ENCODE measurements around the gene C2CD5.

The C2CD5 gene

GRCh38 chr12:22526836-22527235, 17.5 kb downstream of the C2CD5 start:
- no peak overlapping the region for H3K4ac ChIP-seq (ENCODE audit: low read depth in 1 of 2, low read length in 2 of 2)
- H4K91ac ChIP-seq (ENCODE audit: low read length) = no peak overlapping the region
- no peak overlapping the region for H2BK5ac ChIP-seq (ENCODE audit: low read depth, low read length, poor library complexity, severe bottlenecking)
- no peaks in the 10 kb centered on the region for H3K27me3 ChIP-seq (ENCODE audit: control insufficient read depth in 1 of 2, insufficient read depth in 1 of 2, low read length in 2 of 2)
- no peak overlapping the region for H2BK15ac ChIP-seq (ENCODE audit: low read depth, poor library complexity, severe bottlenecking)
- no peak overlapping the region for H3K23ac ChIP-seq (ENCODE audit: low read length in 2 of 2)
- H3K9me3 ChIP-seq (ENCODE audit: control insufficient read depth, low read length) = peaks cover 9% of the 10 kb centered on the region
- H3K18ac ChIP-seq (ENCODE audit: low read depth in 1 of 2, low read length in 2 of 2) = no peak overlapping the region
- H3K4me3 ChIP-seq (ENCODE audit: insufficient read depth in 1 of 2, low read depth in 1 of 2, low read length in 2 of 2) = no peak overlapping the region
- no peak overlapping the region for H3K9ac ChIP-seq (ENCODE audit: low read length)
- no peak overlapping the region for H4K8ac ChIP-seq (ENCODE audit: low read length)
- H2AFZ ChIP-seq (ENCODE audit: low read depth, low read length) = no peak overlapping the region
- H3K27ac ChIP-seq (ENCODE audit: low read length, poor library complexity, severe bottlenecking) = no peak overlapping the region
- DNase-seq = no peak
- H2BK12ac ChIP-seq (ENCODE audit: low read length in 2 of 2) = no peak overlapping the region
- H2BK120ac ChIP-seq (ENCODE audit: low read depth, low read length) = no peak overlapping the region
- H3K4me1 ChIP-seq (ENCODE audit: control insufficient read depth, insufficient read depth, low read depth, low read length) = no peaks in the 10 kb centered on the region
- peaks cover 13% of the 10 kb centered on the region for H3K79me1 ChIP-seq (replicated peaks; ENCODE audit: low read length, poor library complexity, severe bottlenecking)
- 90% methylated on average over 1 of the region's 3 CpGs for WGBS
- H3K14ac ChIP-seq (ENCODE audit: low read length in 2 of 2) = no peak overlapping the region
- H2AK5ac ChIP-seq (ENCODE audit: low read length, severe bottlenecking) = no peak overlapping the region
- H3K4me2 ChIP-seq (ENCODE audit: low read length, poor library complexity, severe bottlenecking) = no peak overlapping the region
- peaks cover 3 to 34% of the 10 kb centered on the region in 2 experiments for H3K36me3 ChIP-seq (ENCODE audit: control insufficient read depth in 1 of 2, insufficient read depth in 2 of 2, low read depth in 1 of 2, low read length in 2 of 2)

- Histone ChIP-seq H3K4me3 (ENCODE audit: insufficient read depth in 1 of 2, low read depth in 1 of 2, low read length in 2 of 2) (no peak overlapping the region), H2BK15ac (ENCODE audit: low read depth, poor library complexity, severe bottlenecking) (no peak overlapping the region), H4K8ac (ENCODE audit: low read length) (no peak overlapping the region), H2BK12ac (ENCODE audit: low read length in 2 of 2) (no peak overlapping the region), H3K4me2 (ENCODE audit: low read length, poor library complexity, severe bottlenecking) (no peak overlapping the region), H4K91ac (ENCODE audit: low read length) (no peak overlapping the region), H3K36me3 (ENCODE audit: control insufficient read depth in 1 of 2, insufficient read depth in 2 of 2, low read depth in 1 of 2, low read length in 2 of 2) (peaks cover 3 to 25% of the 10 kb centered on the region in 2 experiments), H3K27ac (ENCODE audit: low read length, poor library complexity, severe bottlenecking) (no peak overlapping the region), H3K4ac (ENCODE audit: low read depth in 1 of 2, low read length in 2 of 2) (no peak overlapping the region), H2BK120ac (ENCODE audit: low read depth, low read length) (no peak overlapping the region), H3K14ac (ENCODE audit: low read length in 2 of 2) (no peak overlapping the region), H3K9me3 (ENCODE audit: control insufficient read depth, low read length) (no peaks in the 10 kb centered on the region), H2AK5ac (ENCODE audit: low read length, severe bottlenecking) (no peak overlapping the region), H2AFZ (ENCODE audit: low read depth, low read length) (no peak overlapping the region), H3K79me1 (replicated peaks; ENCODE audit: low read length, poor library complexity, severe bottlenecking) (peaks cover 13% of the 10 kb centered on the region), H3K27me3 (ENCODE audit: control insufficient read depth in 1 of 2, insufficient read depth in 1 of 2, low read length in 2 of 2) (no peaks in the 10 kb centered on the region), H3K23ac (ENCODE audit: low read length in 2 of 2) (no peak overlapping the region), H2BK5ac (ENCODE audit: low read depth, low read length, poor library complexity, severe bottlenecking) (no peak overlapping the region), H3K9ac (ENCODE audit: low read length) (no peak overlapping the region), H3K4me1 (ENCODE audit: control insufficient read depth, insufficient read depth, low read depth, low read length) (no peaks in the 10 kb centered on the region), H3K18ac (ENCODE audit: low read depth in 1 of 2, low read length in 2 of 2) (no peak overlapping the region)
- no peak for DNase-seq
- no CpG with 5 or more reads among the region's 2 CpGs for WGBS
Measured at GRCh38 chr12:22525426-22525825, 18.9 kb downstream of the C2CD5 start.

- H3K27me3 ChIP-seq (ENCODE audit: control insufficient read depth in 1 of 2, insufficient read depth in 1 of 2, low read length in 2 of 2) = no peaks in the 10 kb centered on the region
- H3K14ac ChIP-seq (ENCODE audit: low read length in 2 of 2) = no peak overlapping the region
- H3K18ac ChIP-seq (ENCODE audit: low read depth in 1 of 2, low read length in 2 of 2) = no peak overlapping the region
- no peak overlapping the region for H3K4me2 ChIP-seq (ENCODE audit: low read length, poor library complexity, severe bottlenecking)
- no peak overlapping the region for H4K8ac ChIP-seq (ENCODE audit: low read length)
- H3K79me1 ChIP-seq (replicated peaks; ENCODE audit: low read length, poor library complexity, severe bottlenecking) = peaks cover 8% of the 10 kb centered on the region
- H3K4ac ChIP-seq (ENCODE audit: low read depth in 1 of 2, low read length in 2 of 2) = no peak overlapping the region
- H2AK5ac ChIP-seq (ENCODE audit: low read length, severe bottlenecking) = no peak overlapping the region
- H3K4me1 ChIP-seq (ENCODE audit: control insufficient read depth, insufficient read depth, low read depth, low read length) = peaks cover 3% of the 10 kb centered on the region
- no peak overlapping the region for H2BK12ac ChIP-seq (ENCODE audit: low read length in 2 of 2)
- no peak overlapping the region for H3K23ac ChIP-seq (ENCODE audit: low read length in 2 of 2)
- DNase-seq = no peak
- H2BK15ac ChIP-seq (ENCODE audit: low read depth, poor library complexity, severe bottlenecking) = no peak overlapping the region
- H2BK120ac ChIP-seq (ENCODE audit: low read depth, low read length) = no peak overlapping the region
- no peak overlapping the region for H3K27ac ChIP-seq (ENCODE audit: low read length, poor library complexity, severe bottlenecking)
- H2BK5ac ChIP-seq (ENCODE audit: low read depth, low read length, poor library complexity, severe bottlenecking) = no peak overlapping the region
- no peak overlapping the region for H4K91ac ChIP-seq (ENCODE audit: low read length)
- H3K9ac ChIP-seq (ENCODE audit: low read length) = no peak overlapping the region
- 87% methylated on average over 5 of the region's 6 CpGs for WGBS
- no peak overlapping the region for H3K4me3 ChIP-seq (ENCODE audit: insufficient read depth in 1 of 2, low read depth in 1 of 2, low read length in 2 of 2)
- no peak overlapping the region for H2AFZ ChIP-seq (ENCODE audit: low read depth, low read length)
- peaks cover 6 to 41% of the 10 kb centered on the region in 2 experiments for H3K36me3 ChIP-seq (ENCODE audit: control insufficient read depth in 1 of 2, insufficient read depth in 2 of 2, low read depth in 1 of 2, low read length in 2 of 2)
- H3K9me3 ChIP-seq (ENCODE audit: control insufficient read depth, low read length) = no peaks in the 10 kb centered on the region
Measured at GRCh38 chr12:22518998-22519397, 25.3 kb downstream of the C2CD5 start.

- Histone ChIP-seq H3K27me3 (ENCODE audit: control insufficient read depth in 1 of 2, insufficient read depth in 1 of 2, low read length in 2 of 2) (no peaks in the 10 kb centered on the region), H4K8ac (ENCODE audit: low read length) (no peak overlapping the region), H3K9ac (ENCODE audit: low read length) (no peak overlapping the region), H3K36me3 (ENCODE audit: control insufficient read depth in 1 of 2, insufficient read depth in 2 of 2, low read depth in 1 of 2, low read length in 2 of 2) (peaks cover 6 to 34% of the 10 kb centered on the region in 2 experiments), H3K4me3 (ENCODE audit: insufficient read depth in 1 of 2, low read depth in 1 of 2, low read length in 2 of 2) (no peak overlapping the region), H3K14ac (ENCODE audit: low read length in 2 of 2) (no peak overlapping the region), H2AFZ (ENCODE audit: low read depth, low read length) (no peak overlapping the region), H2BK15ac (ENCODE audit: low read depth, poor library complexity, severe bottlenecking) (no peak overlapping the region), H4K91ac (ENCODE audit: low read length) (no peak overlapping the region), H3K4me2 (ENCODE audit: low read length, poor library complexity, severe bottlenecking) (no peak overlapping the region), H3K79me1 (replicated peaks; ENCODE audit: low read length, poor library complexity, severe bottlenecking) (peaks cover 5% of the 10 kb centered on the region), H2BK120ac (ENCODE audit: low read depth, low read length) (no peak overlapping the region), H3K23ac (ENCODE audit: low read length in 2 of 2) (no peak overlapping the region), H3K9me3 (ENCODE audit: control insufficient read depth, low read length) (no peaks in the 10 kb centered on the region), H2BK5ac (ENCODE audit: low read depth, low read length, poor library complexity, severe bottlenecking) (no peak overlapping the region), H3K27ac (ENCODE audit: low read length, poor library complexity, severe bottlenecking) (no peak overlapping the region), H2AK5ac (ENCODE audit: low read length, severe bottlenecking) (no peak overlapping the region), H3K4me1 (ENCODE audit: control insufficient read depth, insufficient read depth, low read depth, low read length) (peaks cover 3% of the 10 kb centered on the region), H2BK12ac (ENCODE audit: low read length in 2 of 2) (no peak overlapping the region), H3K4ac (ENCODE audit: low read depth in 1 of 2, low read length in 2 of 2) (no peak overlapping the region), H3K18ac (ENCODE audit: low read depth in 1 of 2, low read length in 2 of 2) (no peak overlapping the region)
- DNase-seq = no peak
- 60% methylated on average over 1 of the region's 1 CpG for WGBS
Measured at GRCh38 chr12:22518060-22518719, 26.2 kb downstream of the C2CD5 start.

Measured in mesenchymal stem cell (in vitro differentiated cells and primary cell).